Prostate gland (tissue), 2 donors: ENCODE measurements around the gene ZSCAN31.

Source experiments
- CTCF ChIP-seq, 4 experiments: fragments of 200-600 bp in 2 of 4; fragments of 450-650 bp in 2 of 4; sonication (generic) in 2 of 4; IDR thresholded peaks; 1 replicate in 3 of 4; 2 replicates in 1 of 4; pipeline ENCODE4 v1.5.1; 2016 to 2019; ENCODE audit warnings: antibody characterized with exemption in 4 of 4, mild to moderate bottlenecking in 2 of 4, moderate library complexity in 2 of 4
- POLR2A ChIP-seq: fragments of 450-650 bp; IDR thresholded peaks from one replicate; pipeline ENCODE4 v1.6.1; 2016; ENCODE audit warnings: antibody characterized with exemption, mild to moderate bottlenecking
- POLR2AphosphoS5 ChIP-seq: sonication (generic); formaldehyde crosslinking; IDR thresholded peaks from one replicate; pipeline ENCODE4 v1.6.1; 2017; ENCODE audit warnings: antibody characterized with exemption

GRCh38 chr6:28274888-28275287 is 61.1 kb downstream of the ZSCAN31 start:
- TF ChIP-seq CTCF (IDR thresholded peaks at IDR 0.05) = no peak
- TF ChIP-seq POLR2A = no peak
- TF ChIP-seq POLR2AphosphoS5 = no peak
